ENCODE data around the gene TYR. TPM values are rescaled to one million over a fixed set of nuclear protein-coding genes. Genes with fewer than 3 reads are reported as not detected.

The TYR gene
- not detected for total RNA-seq

DNA sequence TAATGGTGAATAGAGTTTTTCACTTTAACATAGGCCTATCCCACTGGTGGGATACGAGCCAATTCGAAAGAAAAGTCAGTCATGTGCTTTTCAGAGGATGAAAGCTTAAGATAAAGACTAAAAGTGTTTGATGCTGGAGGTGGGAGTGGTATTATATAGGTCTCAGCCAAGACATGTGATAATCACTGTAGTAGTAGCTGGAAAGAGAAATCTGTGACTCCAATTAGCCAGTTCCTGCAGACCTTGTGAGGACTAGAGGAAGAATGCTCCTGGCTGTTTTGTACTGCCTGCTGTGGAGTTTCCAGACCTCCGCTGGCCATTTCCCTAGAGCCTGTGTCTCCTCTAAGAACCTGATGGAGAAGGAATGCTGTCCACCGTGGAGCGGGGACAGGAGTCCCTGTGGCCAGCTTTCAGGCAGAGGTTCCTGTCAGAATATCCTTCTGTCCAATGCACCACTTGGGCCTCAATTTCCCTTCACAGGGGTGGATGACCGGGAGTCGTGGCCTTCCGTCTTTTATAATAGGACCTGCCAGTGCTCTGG is at the start of gene TYR:
Gene TYR (plus strand): TSS at position 185 of the 541 bp plus-strand sequence. CDS start 79 bp downstream, at position 264.
- no peak for ATAC-seq
- no peaks in the 10 kb centered on the region for H3K9me3 Mint-ChIP-seq
- DNase-seq, result no peak
- POLR2A ChIA-PET, result no interaction called here
- H3K36me3 Mint-ChIP-seq (ENCODE audit: low read depth), result no peaks in the 10 kb centered on the region
- H3K27me3 Mint-ChIP-seq, result no peaks in the 10 kb centered on the region
- peaks cover 2% of the 10 kb centered on the region for H3K4me1 Mint-ChIP-seq (ENCODE audit: low read depth)
- H3K27ac Mint-ChIP-seq, result no peak within 1 kb of the TSS
- intact Hi-C loops (cut with micrococcal nuclease), result no loop called here
- TF ChIP-seq, protein P1, sequence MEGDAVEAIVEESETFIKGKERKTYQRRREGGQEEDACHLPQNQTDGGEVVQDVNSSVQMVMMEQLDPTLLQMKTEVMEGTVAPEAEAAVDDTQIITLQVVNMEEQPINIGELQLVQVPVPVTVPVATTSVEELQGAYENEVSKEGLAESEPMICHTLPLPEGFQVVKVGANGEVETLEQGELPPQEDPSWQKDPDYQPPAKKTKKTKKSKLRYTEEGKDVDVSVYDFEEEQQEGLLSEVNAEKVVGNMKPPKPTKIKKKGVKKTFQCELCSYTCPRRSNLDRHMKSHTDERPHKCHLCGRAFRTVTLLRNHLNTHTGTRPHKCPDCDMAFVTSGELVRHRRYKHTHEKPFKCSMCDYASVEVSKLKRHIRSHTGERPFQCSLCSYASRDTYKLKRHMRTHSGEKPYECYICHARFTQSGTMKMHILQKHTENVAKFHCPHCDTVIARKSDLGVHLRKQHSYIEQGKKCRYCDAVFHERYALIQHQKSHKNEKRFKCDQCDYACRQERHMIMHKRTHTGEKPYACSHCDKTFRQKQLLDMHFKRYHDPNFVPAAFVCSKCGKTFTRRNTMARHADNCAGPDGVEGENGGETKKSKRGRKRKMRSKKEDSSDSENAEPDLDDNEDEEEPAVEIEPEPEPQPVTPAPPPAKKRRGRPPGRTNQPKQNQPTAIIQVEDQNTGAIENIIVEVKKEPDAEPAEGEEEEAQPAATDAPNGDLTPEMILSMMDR (IDR thresholded peaks at IDR 0.05), result no peak
- H3K4me3 Mint-ChIP-seq, result no peak within 1 kb of the TSS
- CTCF ChIA-PET, result no interaction called here

DNA sequence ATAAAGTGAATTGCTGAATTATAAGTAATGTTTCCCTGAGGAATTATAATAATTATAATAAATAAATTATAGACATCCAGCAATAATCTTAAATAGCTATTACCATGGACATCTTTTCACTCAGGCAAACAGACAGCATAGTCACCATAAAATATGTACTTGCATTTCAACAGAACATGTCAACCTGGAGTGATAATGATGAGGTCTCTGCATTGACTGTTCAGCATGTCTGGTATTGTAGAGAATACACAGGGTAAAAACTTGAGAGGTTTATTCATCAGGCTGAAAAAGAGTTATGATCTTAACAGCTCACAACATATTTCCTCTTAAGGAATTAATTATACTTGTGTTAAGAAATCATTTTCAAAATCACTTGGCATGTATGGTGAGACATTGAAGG is 41.1 kb upstream of the TYR start:
- Mint-ChIP-seq H3K27ac (no peak overlapping the region), H3K36me3 (ENCODE audit: low read depth) (no peaks in the 10 kb centered on the region), H3K27me3 (no peaks in the 10 kb centered on the region), H3K4me1 (ENCODE audit: low read depth) (no peaks in the 10 kb centered on the region), H3K4me3 (no peak overlapping the region), H3K9me3 (no peaks in the 10 kb centered on the region)
- ChIA-PET CTCF (no interaction called here), POLR2A (no interaction called here)
- intact Hi-C loops (cut with micrococcal nuclease), result no loop called here
- TF ChIP-seq, protein P1 (IDR thresholded peaks at IDR 0.05), result no peak
- no peak for DNase-seq
- no peak for ATAC-seq

DNA sequence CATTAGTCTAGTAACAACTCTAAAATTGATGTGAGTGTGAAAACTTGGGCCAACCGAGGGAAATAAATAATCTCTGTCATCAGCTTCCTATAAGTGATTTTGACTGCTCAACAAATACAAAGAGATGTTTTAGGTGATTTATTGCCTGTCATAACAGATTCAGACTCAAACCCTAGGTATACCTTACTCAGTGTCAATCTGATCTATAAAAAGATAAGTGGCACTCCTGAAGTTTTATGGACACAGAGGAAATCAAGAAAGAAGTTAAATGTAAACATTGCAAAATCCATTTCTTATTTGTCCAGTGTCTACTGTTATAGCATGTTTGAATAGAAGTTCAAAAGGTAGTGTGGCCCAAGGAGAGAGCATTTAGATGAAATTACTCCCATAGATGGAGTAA is 30.4 kb upstream of the TYR start:
- ATAC-seq (no peak), DNase-seq (no peak)
- Mint-ChIP-seq H3K27me3 (no peaks in the 10 kb centered on the region), H3K36me3 (ENCODE audit: low read depth) (no peaks in the 10 kb centered on the region), H3K27ac (no peak overlapping the region), H3K4me1 (ENCODE audit: low read depth) (no peaks in the 10 kb centered on the region), H3K9me3 (no peaks in the 10 kb centered on the region), H3K4me3 (no peak overlapping the region)
- ChIA-PET POLR2A (no interaction called here), CTCF (interaction anchor here (1.5 kb wide), 1 partner anchor 13 kb away, joined by 3 read pairs; no protein-coding TSS in a partner anchor)
- intact Hi-C loops (cut with micrococcal nuclease), result no loop called here
- TF ChIP-seq, protein P1 (IDR thresholded peaks at IDR 0.05), result no peak

- POLR2A ChIA-PET, result no interaction called here
- Mint-ChIP-seq H3K4me3 (no peak overlapping the region), H3K27me3 (peaks cover 1% of the 10 kb centered on the region), H3K9me3 (no peaks in the 10 kb centered on the region), H3K4me1 (ENCODE audit: low read depth) (no peaks in the 10 kb centered on the region), H3K36me3 (ENCODE audit: low read depth) (no peaks in the 10 kb centered on the region), H3K27ac (no peak overlapping the region)
- intact Hi-C loops (cut with micrococcal nuclease), result no loop called here
- DNase-seq, result no peak
- CTCF ChIA-PET, result interaction anchor here (1.0 kb wide), 1 partner anchor 14 kb away, joined by 3 read pairs; no protein-coding TSS in a partner anchor
- no peak for ATAC-seq
- TF ChIP-seq, protein P1 (IDR thresholded peaks at IDR 0.05), result no peak
These were observed 17.7 kb upstream of the TYR start for GRCh38 chr11:89159974-89160373.

DNA sequence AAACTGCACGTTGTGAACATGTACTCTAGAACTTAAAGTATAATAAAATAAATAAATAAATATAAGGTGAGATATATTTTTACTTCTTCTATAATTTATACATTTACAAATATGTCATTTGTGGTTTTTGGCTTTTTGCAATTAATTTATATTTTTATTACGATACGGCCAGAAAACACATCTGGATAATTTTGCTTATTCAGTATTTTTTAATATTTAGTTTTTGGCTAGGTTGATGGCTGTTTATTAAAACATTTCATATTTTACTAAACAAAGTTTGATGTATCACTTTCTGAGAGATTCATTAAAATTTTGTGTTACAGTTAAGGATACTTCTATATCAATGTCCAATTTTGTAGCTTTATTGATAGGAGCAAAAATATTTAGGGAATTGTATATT is 15.7 kb upstream of the TYR start:
- H3K4me3 Mint-ChIP-seq, result no peak overlapping the region

More for the DNA sequence above, 15.7 kb upstream of the TYR start:
- intact Hi-C loops (cut with micrococcal nuclease), result no loop called here
- CTCF ChIA-PET, result no interaction called here
- H3K9me3 Mint-ChIP-seq, result no peaks in the 10 kb centered on the region
- no peak overlapping the region for H3K27ac Mint-ChIP-seq
- POLR2A ChIA-PET, result no interaction called here
- DNase-seq (no peak), ATAC-seq (no peak)
- H3K36me3 Mint-ChIP-seq (ENCODE audit: low read depth), result no peaks in the 10 kb centered on the region
- TF ChIP-seq, protein P1 (IDR thresholded peaks at IDR 0.05), result no peak
- H3K27me3 Mint-ChIP-seq, result peaks cover 1% of the 10 kb centered on the region
- H3K4me1 Mint-ChIP-seq (ENCODE audit: low read depth), result no peaks in the 10 kb centered on the region

Data from activated CD8-positive, alpha-beta T cell treated with anti-CD3 and anti-CD28 coated beads for 36 hours (primary cell).